A673 (cell line): Measurements from ENCODE around the gene KRTAP9-1. TPM values are rescaled to one million over a fixed set of nuclear protein-coding genes. Genes with fewer than 3 reads are reported as not detected.

Experiments
- BruUV-seq: library from RNA; stranded (reverse); fragments of 400-500 nt; replicated peaks from 2 replicates; lab custom pipeline; 2021; lab: Mats Ljungman, UMichigan
- CTCF ChIA-PET: fragments of 300-600 bp; sonication (Branson Sonifier 250); formaldehyde crosslinking; loops from one replicate; lab custom pipeline; 2022; ENCODE audit warnings: antibody characterized with exemption; lab: Charles Lee
- POLR2A ChIA-PET: fragments of 300-600 bp; sonication (Branson Sonifier 250); formaldehyde crosslinking; loops from one replicate; lab custom pipeline; 2022; ENCODE audit warnings: antibody characterized with exemption; ENCODE audit not compliant: low non-redundant PET; lab: Charles Lee
- DNase-seq: peaks from one replicate; pipeline ENCODE4 v3.0.0-alpha.2; 2015; ENCODE audit warnings: low spot score
- H3K27ac ChIP-seq: fragments of 200-600 bp; sonication (generic); 2 replicates; pipeline ENCODE4 v1.5.1; 2016; ENCODE audit warnings: mixed run types, low read depth, mild to moderate bottlenecking, mixed read lengths, antibody characterized with exemption, low read length; ENCODE audit not compliant: poor library complexity, severe bottlenecking
- H3K27me3 ChIP-seq: fragments of 200-600 bp; sonication (generic); replicated peaks from 2 replicates; pipeline ENCODE4 v1.6.1; 2017; ENCODE audit warnings: mixed run types, low read depth, mild to moderate bottlenecking, mixed read lengths, antibody characterized with exemption, low read length; ENCODE audit not compliant: insufficient read depth, poor library complexity
- H3K36me3 ChIP-seq: fragments of 200-600 bp; sonication (generic); 2 replicates; pipeline ENCODE4 v1.6.1; 2016; ENCODE audit warnings: mixed run types, mild to moderate bottlenecking, mixed read lengths, antibody characterized with exemption, low read length; ENCODE audit not compliant: insufficient read depth, poor library complexity, severe bottlenecking
- H3K4me1 ChIP-seq: fragments of 200-600 bp; sonication (generic); 2 replicates; pipeline ENCODE4 v1.6.1; 2017; ENCODE audit warnings: mixed run types, mild to moderate bottlenecking, mixed read lengths, antibody characterized with exemption, low read length; ENCODE audit not compliant: insufficient read depth, poor library complexity, severe bottlenecking
- H3K4me3 ChIP-seq: fragments of 200-600 bp; sonication (generic); 2 replicates; pipeline ENCODE4 v1.5.1; 2016; ENCODE audit warnings: low read depth, mixed run types, mild to moderate bottlenecking, mixed read lengths, low read length; ENCODE audit not compliant: poor library complexity, severe bottlenecking
- H3K9me3 ChIP-seq: fragments of 200-600 bp; sonication (generic); 2 replicates; pipeline ENCODE4 v1.6.1; 2016; ENCODE audit warnings: mixed run types, low read depth, mild to moderate bottlenecking, mixed read lengths, antibody characterized with exemption, low read length; ENCODE audit not compliant: poor library complexity, severe bottlenecking
- EZH2 ChIP-seq: fragments of 200-600 bp; sonication (generic); IDR thresholded peaks from 2 replicates; pipeline ENCODE4 v1.6.1; 2017; ENCODE audit warnings: borderline replicate concordance, low read depth, mild to moderate bottlenecking, mixed read lengths, antibody characterized with exemption, low read length; ENCODE audit not compliant: poor library complexity, severe bottlenecking
- intact Hi-C: fragments of 100-400 bp; cut with micrococcal nuclease; formaldehyde crosslinking; loops from one replicate; pipeline ENCODE4 v1.10.0; 2022; ENCODE audit not compliant: unreplicated experiment
- total RNA-seq: library from RNA; stranded (reverse); gene quantifications from 2 replicates; pipeline ENCODE4 v1.2.3, GENCODE V29; 2021
- TF ChIP-seq, protein P1 (sequence below): fragments of 300-800, 200-600 bp; sonication (generic); conservative IDR thresholded peaks from 2 replicates; pipeline ENCODE4 v1.5.1; 2017; ENCODE audit warnings: low read depth, mild to moderate bottlenecking, antibody characterized with exemption, low read length, moderate library complexity, mixed read lengths

Gene KRTAP9-1
- total RNA-seq, 1 experiment from 2014 or later = not detected

DNA sequence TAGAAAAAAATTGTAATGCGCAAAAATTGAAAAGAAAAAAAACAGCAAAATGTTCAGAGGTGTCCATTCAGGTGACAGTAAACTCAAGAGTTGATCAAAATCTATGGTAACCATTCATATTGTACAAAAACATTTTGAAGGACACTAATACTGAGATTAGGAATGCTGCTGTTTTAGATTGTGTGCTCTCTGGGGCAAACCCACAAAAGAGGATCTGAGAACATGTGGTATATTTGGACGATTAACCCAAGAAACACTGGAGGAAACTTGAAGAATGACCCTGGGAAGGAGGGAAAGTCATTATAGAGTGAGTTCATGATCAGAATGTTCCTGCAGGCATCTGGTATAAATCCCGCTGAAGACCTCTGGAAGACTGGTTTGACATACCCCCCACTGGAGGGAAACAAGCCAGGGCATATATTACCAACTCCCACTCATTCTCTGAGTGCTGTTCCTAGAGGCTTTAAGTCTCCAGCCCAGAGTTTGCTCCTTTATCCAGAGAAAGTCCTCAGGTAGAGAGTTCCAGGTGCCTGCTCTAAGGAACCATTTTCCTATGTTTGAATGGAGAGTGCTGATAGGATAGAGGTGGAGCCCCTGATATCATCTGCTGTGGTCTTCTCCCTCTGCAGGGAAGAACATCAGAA lies 12.8 kb upstream of the KRTAP9-1 start:
- no peak for TF ChIP-seq EZH2
- TF ChIP-seq, protein P1, sequence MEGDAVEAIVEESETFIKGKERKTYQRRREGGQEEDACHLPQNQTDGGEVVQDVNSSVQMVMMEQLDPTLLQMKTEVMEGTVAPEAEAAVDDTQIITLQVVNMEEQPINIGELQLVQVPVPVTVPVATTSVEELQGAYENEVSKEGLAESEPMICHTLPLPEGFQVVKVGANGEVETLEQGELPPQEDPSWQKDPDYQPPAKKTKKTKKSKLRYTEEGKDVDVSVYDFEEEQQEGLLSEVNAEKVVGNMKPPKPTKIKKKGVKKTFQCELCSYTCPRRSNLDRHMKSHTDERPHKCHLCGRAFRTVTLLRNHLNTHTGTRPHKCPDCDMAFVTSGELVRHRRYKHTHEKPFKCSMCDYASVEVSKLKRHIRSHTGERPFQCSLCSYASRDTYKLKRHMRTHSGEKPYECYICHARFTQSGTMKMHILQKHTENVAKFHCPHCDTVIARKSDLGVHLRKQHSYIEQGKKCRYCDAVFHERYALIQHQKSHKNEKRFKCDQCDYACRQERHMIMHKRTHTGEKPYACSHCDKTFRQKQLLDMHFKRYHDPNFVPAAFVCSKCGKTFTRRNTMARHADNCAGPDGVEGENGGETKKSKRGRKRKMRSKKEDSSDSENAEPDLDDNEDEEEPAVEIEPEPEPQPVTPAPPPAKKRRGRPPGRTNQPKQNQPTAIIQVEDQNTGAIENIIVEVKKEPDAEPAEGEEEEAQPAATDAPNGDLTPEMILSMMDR = no peak
- no peak overlapping the region for H3K27ac ChIP-seq
- no peaks in the 10 kb centered on the region for H3K9me3 ChIP-seq
- POLR2A ChIA-PET = no interaction called here
- DNase-seq = no peak
- H3K27me3 ChIP-seq = no peaks in the 10 kb centered on the region
- CTCF ChIA-PET = no interaction called here
- intact Hi-C loops = no loop called here
- no TSS peak for BruUV-seq
- H3K4me1 ChIP-seq = no peaks in the 10 kb centered on the region
- no peak overlapping the region for H3K4me3 ChIP-seq
- H3K36me3 ChIP-seq = no peaks in the 10 kb centered on the region

DNA sequence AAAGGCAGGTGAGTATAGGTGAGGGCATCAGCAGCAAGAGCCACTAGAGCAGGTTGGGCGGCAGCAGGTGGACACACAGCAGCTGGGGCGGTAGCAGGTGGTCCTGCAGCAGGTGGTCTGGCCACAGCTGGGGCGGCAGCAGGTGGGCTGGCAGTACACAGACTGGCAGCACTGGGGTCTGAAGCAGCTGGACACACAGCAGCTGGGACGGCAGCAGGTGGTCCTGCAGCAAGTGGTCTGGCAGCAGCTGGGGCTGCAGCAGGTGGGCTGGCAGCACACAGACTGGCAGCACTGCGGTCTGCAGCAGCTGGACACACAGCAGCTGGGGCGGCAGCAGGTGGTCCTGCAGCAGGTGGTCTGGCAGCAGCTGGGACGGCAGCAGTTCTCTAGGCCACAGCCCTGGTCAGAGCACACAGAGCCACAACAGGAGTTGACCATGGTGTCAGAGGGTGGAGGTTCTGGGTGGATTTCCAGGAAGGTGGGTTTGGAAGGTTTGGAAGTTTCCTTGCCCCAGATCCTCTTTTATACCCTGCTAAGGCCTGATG lies 11.9 kb upstream of the KRTAP9-1 start, which contains the start of gene KRTAP4-2:
TSS of gene KRTAP4-2 (minus strand) at position 495 of the 545 bp plus-strand sequence. CDS start at position 438, 57 bp downstream.
- intact Hi-C loops = no loop called here
- CTCF ChIA-PET = no interaction called here
- no peaks in the 10 kb centered on the region for H3K9me3 ChIP-seq
- TF ChIP-seq, protein P1 = no peak
- no peak for TF ChIP-seq EZH2
- no peak for DNase-seq
- no peak within 1 kb of the TSS for H3K4me3 ChIP-seq
- H3K27me3 ChIP-seq = no peaks in the 10 kb centered on the region
- POLR2A ChIA-PET = no interaction called here
- no peak within 1 kb of the TSS for H3K27ac ChIP-seq
- no peaks in the 10 kb centered on the region for H3K4me1 ChIP-seq
- BruUV-seq = no TSS peak
- no peaks in the 10 kb centered on the region for H3K36me3 ChIP-seq

DNA sequence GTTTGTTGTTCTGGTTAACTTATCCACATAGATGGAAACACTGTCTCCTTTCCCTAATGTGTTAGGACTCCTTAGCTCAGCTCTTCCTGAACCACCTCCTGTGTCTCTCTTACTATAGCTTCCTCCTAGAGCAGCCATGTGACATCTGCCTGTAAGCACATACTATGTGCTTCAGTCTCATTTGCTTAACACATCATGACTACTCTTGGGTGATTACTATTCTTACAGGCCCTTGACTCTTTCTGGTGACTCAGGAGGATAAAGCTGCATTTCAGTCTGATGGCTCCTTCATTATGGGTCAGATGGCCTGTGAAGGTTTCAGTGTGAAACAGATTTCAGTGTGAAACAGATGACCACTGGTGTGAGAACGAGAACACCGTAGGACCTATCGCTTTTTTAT lies 11.3 kb upstream of the KRTAP9-1 start:
- intact Hi-C loops = no loop called here
- CTCF ChIA-PET = no interaction called here
- Histone ChIP-seq H3K36me3 (no peaks in the 10 kb centered on the region), H3K4me3 (no peak overlapping the region), H3K9me3 (no peaks in the 10 kb centered on the region), H3K27me3 (no peaks in the 10 kb centered on the region), H3K4me1 (no peaks in the 10 kb centered on the region), H3K27ac (no peak overlapping the region)
- no peak for TF ChIP-seq EZH2
- TF ChIP-seq, protein P1 = no peak
- DNase-seq = no peak
- POLR2A ChIA-PET = no interaction called here
- no TSS peak for BruUV-seq
